ENCODE data around the gene OTOS.

GRCh38 chr2:240121190-240121589, 19.3 kb downstream of the OTOS start:
- no peak for TF ChIP-seq CTCF (IDR thresholded peaks at IDR 0.05)
- TF ChIP-seq ZFX (IDR thresholded peaks at IDR 0.05; ENCODE audit: borderline replicate concordance): no peak

All from 22Rv1 (cell line).